ENCODE results near the gene SPATA3. TPM values are rescaled to one million over a fixed set of nuclear protein-coding genes. Genes with fewer than 3 reads are reported as not detected.

SPATA3 gene
- total RNA-seq, 1 donor from 2014 or later = not detected

DNA sequence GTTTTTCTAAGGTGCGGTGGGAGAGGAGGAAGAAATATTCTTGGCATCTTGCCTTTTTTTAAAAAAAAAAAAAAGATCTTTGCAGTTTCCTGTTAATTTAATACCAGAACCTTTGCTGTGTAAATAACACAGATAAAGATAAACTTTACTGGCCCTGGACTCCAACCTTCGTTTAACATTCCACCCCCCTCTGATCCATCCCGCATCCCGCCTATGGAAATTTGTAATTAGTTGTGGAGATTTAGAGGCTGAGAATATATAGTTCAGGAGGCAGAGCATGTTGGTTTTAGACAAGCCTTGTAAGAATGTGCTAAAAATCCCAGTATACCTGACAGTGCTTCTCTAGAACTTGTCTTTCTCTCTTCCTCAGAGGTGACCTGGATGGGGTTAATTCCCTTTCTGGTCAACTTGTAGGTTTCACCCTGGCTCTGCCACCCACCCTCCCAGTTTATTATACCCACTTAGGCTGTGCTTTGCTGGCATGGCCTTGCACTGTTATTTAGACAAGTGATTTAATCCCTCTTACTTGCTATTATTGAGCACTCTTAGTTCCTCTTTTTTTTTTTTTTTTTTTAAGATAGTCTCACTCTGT, 38.5 kb downstream of the SPATA3 start:
- H3K4me3 ChIP-seq (ENCODE audit: low read depth, low read length) = no peak overlapping the region
- H3K27me3 ChIP-seq (ENCODE audit: control insufficient read depth, insufficient read depth, low read length) = peaks cover 18% of the 10 kb centered on the region
- DNase-seq (ENCODE audit: low read depth) = no peak
- TF ChIP-seq, protein P1, sequence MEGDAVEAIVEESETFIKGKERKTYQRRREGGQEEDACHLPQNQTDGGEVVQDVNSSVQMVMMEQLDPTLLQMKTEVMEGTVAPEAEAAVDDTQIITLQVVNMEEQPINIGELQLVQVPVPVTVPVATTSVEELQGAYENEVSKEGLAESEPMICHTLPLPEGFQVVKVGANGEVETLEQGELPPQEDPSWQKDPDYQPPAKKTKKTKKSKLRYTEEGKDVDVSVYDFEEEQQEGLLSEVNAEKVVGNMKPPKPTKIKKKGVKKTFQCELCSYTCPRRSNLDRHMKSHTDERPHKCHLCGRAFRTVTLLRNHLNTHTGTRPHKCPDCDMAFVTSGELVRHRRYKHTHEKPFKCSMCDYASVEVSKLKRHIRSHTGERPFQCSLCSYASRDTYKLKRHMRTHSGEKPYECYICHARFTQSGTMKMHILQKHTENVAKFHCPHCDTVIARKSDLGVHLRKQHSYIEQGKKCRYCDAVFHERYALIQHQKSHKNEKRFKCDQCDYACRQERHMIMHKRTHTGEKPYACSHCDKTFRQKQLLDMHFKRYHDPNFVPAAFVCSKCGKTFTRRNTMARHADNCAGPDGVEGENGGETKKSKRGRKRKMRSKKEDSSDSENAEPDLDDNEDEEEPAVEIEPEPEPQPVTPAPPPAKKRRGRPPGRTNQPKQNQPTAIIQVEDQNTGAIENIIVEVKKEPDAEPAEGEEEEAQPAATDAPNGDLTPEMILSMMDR (IDR thresholded peaks at IDR 0.05; ENCODE audit: insufficient read depth, low read length, severe bottlenecking) = no peak
- no peak for FAIRE-seq
- H3K36me3 ChIP-seq (ENCODE audit: control insufficient read depth, insufficient read depth, low read length) = no peaks in the 10 kb centered on the region

DNA sequence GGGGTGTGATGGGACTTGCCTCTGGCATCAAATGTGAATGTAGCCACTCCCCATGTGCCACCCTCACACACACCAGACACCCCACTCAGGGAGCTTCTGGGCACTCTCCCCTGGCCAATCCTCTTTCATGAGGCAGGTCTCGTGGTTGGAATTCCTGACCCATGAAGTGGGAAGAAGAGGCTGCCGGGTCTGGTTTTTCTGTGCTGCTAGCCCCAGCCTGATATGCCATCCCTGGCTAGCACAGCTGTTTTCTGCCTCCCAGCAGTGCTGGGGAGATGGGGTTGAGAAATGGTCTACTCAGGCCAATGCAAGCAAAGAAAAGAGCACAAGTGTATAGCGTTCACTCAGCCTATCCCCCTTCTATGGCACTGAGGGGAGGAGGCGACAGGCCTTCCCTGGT, 40.2 kb downstream of the SPATA3 start:
- no peak overlapping the region for H3K4me3 ChIP-seq (ENCODE audit: low read depth, low read length)
- no peaks in the 10 kb centered on the region for H3K36me3 ChIP-seq (ENCODE audit: control insufficient read depth, insufficient read depth, low read length)
- FAIRE-seq (no peak), DNase-seq (ENCODE audit: low read depth) (no peak)
- peaks cover 21% of the 10 kb centered on the region for H3K27me3 ChIP-seq (ENCODE audit: control insufficient read depth, insufficient read depth, low read length)
- TF ChIP-seq, protein P1 (IDR thresholded peaks at IDR 0.05; ENCODE audit: insufficient read depth, low read length, severe bottlenecking) = no peak

DNA sequence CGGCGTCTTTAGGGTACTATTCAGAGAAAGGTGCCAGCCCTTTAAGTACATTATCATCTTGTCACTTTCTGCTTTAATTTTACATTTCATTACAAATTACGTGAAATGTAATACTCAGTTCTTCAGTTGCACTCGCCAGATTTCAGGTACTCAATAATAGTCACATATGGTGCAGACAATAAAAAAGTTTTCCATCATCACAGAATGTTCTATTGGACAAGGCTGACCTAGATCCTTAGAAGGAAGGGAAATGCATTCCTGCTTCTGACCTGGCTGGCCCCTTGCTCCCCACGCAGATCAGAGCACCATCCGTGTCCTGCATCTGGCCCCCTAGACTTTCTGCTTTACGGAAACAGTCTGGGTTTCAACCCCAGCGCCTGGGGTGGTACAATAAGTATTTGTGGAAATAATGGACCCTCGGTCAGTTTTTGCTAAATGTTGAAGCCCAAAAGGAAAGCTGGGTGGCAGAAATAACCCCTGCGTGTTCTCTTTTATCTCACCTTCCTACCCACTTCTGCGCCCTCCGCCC, 40.7 kb downstream of the SPATA3 start:
- TF ChIP-seq, protein P1 (IDR thresholded peaks at IDR 0.05; ENCODE audit: insufficient read depth, low read length, severe bottlenecking) = no peak
- H3K4me3 ChIP-seq (ENCODE audit: low read depth, low read length) = no peak overlapping the region
- FAIRE-seq = no peak
- no peak for DNase-seq (ENCODE audit: low read depth)
- H3K27me3 ChIP-seq (ENCODE audit: control insufficient read depth, insufficient read depth, low read length) = peaks cover 19% of the 10 kb centered on the region
- H3K36me3 ChIP-seq (ENCODE audit: control insufficient read depth, insufficient read depth, low read length) = no peaks in the 10 kb centered on the region

DNA sequence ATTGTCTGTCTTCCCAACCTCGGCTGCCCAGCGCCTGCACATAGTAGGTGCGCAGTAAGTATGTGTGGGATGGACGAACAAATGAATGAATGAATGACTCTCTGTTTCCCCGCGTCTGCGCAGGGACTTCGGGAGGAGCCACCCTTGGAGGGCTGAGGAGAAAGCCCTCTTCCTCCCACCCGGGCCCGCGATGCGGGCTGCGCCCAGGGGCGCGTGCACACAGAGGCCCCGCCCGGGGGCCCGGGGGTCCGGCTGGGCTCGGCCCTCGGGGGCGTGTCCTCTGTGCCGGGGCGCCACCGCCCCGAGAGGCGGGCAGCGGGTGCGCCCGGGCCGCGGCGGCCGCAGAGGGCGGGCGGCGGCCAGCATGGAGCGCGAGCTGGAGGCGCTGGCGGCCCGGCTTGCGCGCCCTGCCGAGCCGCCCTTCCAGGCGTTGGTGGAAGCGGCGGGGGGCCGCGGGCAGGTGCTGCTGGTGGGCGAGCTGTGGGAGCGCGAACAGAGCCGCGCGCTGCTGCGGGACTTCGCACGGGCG, 41.3 kb downstream of the SPATA3 start, which contains the start of gene C2orf72:
Gene C2orf72, plus strand, starts transcription at position 322 of the 529 bp plus-strand sequence. Its CDS starts 43 bp downstream, at position 365.
- H3K27me3 ChIP-seq (ENCODE audit: control insufficient read depth, insufficient read depth, low read length) = peaks cover 21% of the 10 kb centered on the region
- TF ChIP-seq, protein P1 (IDR thresholded peaks at IDR 0.05; ENCODE audit: insufficient read depth, low read length, severe bottlenecking) = no peak
- FAIRE-seq (no peak), DNase-seq (ENCODE audit: low read depth) (no peak)
- no peaks in the 10 kb centered on the region for H3K36me3 ChIP-seq (ENCODE audit: control insufficient read depth, insufficient read depth, low read length)
- H3K4me3 ChIP-seq (ENCODE audit: low read depth, low read length) = no peak within 1 kb of the TSS

DNA sequence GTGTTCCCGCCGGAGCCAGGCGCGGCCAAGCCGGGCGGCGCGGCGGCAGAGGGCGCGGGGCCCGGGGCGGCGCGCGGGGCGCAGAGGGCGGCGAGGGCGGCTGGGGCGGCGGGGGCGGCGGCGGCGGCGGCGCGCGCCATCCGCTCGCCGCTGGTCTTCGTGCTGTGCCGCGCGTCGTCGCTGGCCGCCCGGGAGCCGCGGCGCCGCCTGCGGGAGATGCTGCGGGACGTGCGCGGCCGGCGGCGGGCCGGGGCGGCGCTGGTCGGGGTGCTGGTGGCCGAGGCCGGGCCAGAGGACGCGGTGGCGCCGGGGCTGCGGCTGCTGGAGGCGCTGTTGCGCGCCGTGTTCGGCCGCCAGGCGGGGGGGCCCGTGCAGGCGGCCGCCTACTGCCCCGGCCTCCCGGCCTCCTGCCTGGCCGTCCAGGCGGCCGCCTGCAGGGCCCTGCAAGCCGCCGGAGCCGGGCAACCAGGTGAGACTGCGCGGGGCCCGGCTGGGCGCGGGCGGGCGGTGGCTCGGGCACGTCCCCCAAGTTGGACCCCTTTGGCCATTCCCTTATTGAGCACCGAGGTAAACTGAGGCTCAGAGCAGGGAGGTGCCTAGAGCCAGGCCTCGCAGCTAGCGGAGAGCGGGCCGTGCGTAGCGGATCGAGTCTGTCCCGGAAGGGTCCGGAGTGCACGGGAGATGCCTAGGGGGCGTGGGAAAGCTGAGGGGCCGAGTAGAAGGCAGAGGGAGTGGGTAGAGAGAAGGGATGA, 42.0 kb downstream of the SPATA3 start:
- Histone ChIP-seq H3K27me3 (ENCODE audit: control insufficient read depth, insufficient read depth, low read length) (peaks cover 21% of the 10 kb centered on the region), H3K4me3 (ENCODE audit: low read depth, low read length) (no peak overlapping the region), H3K36me3 (ENCODE audit: control insufficient read depth, insufficient read depth, low read length) (no peaks in the 10 kb centered on the region)
- TF ChIP-seq, protein P1 (IDR thresholded peaks at IDR 0.05; ENCODE audit: insufficient read depth, low read length, severe bottlenecking) = no peak
- DNase-seq (ENCODE audit: low read depth) = no peak
- FAIRE-seq = no peak

Data from bronchial epithelial cell (primary cell).